GM12892 (cell line): ENCODE measurements around the gene SRCIN1.

Experiments used
- POLR2A ChIP-seq: IDR thresholded peaks from 2 replicates; pipeline ENCODE4 v1.6.1; 2011; ENCODE audit warnings: low read depth, low read length, control low read depth
- POLR2AphosphoS5 ChIP-seq: IDR thresholded peaks from 2 replicates; pipeline ENCODE4 v1.6.1; 2011; ENCODE audit warnings: low read depth, low read length, control low read depth
- TAF1 ChIP-seq: IDR thresholded peaks from 2 replicates; pipeline ENCODE4 v1.6.1; 2011; ENCODE audit warnings: low read depth, mild to moderate bottlenecking, control low read depth, low read length, borderline replicate concordance

DNA sequence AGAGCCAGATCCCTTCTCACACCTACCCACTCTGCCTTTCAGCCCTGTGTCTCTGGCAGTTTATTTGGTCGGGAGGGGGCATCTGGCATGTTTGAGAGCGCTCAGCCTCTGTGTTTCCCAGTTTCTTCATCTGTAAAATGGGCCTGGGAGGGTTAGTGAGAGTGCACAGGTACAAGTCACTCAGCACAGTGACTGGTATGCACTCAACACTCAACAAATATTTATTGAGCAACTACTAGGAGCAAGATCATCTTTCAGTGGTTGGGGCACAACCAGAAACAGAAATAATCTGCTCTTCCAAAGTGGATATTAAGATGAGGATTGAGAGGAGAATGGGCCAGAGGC, 13.7 kb upstream of the SRCIN1 start:
- TF ChIP-seq POLR2AphosphoS5 (no peak), TAF1 (no peak), POLR2A (no peak)
